Dermis blood vessel endothelial cell (primary cell): Measurements from ENCODE around the gene CA9. TPM values are rescaled to one million over a fixed set of nuclear protein-coding genes. Genes with fewer than 3 reads are reported as not detected.
A peak's percentile ranks its signal among the peaks of the same experiment; 100 is the strongest.

ENCODE experiments used
- DNase-seq: peaks from one replicate; pipeline ENCODE4 v3.0.0; 2010
- total RNA-seq: library from RNA; depleted of rRNA; stranded (reverse); fragments of >200 nt; gene quantifications from 2 replicates; pipeline ENCODE4 v1.2.3, GENCODE V29; 2014

Gene CA9
- total RNA-seq, 1 donor from 2014 or later, result not detected

DNA sequence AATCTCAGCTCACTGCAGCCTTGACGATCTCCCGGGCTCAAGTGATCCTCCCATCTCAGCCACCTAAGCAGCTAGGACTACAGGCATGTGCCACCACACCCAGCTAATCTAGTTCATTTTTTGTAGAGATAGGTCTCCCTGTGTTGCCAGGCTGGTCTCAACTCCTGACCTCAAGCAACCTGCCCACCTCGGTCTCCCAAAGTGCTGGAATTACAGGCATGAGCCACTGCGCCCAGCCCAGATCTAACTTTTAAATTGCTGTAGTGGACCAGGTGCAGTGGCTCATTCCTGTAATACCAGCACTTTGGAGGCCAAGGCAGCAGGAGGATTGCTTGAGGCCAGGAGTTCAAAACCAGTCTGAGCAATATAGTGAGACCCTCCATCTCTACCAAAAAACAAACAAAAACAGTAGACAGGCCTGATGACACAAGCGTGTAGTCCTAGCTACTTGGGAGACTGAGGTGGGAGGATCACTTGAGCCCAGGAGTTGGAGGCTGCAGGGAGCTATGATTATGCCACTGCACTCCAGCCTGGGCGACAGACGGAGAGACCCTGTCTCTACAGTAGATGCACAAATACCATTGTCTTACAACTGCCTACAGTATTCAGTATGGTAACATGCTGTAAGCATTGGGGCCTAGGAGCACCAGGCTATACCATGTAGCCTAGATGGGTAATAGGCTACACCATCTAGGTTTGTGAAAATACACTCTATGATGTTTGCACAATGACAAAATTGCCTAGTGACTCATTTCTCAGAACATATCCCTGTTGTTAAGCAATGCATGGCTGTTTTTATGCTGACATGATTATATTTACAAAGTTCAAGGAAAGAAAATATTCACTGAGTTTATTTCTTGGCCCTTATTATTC lies 21.5 kb upstream of the CA9 start:
- no peak for DNase-seq

DNA sequence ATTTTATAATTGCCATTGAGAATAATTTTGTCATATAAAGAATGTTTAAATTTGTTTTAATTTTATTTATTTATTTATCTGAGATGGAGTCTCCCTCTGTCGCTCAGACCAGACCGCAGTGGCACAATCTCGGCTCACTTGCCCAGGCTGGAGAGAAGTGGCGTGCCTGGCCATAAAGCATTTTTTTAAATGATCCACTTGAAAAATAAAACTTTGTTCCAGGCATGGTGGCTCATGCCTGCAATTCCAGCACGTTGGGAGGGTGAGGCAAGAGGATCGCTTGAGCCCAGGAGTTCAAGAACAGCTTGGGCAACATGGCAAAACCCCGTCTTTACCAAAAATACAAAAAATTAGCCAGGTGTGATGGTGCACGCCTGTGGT lies 20.9 kb upstream of the CA9 start:
- no peak for DNase-seq

DNA sequence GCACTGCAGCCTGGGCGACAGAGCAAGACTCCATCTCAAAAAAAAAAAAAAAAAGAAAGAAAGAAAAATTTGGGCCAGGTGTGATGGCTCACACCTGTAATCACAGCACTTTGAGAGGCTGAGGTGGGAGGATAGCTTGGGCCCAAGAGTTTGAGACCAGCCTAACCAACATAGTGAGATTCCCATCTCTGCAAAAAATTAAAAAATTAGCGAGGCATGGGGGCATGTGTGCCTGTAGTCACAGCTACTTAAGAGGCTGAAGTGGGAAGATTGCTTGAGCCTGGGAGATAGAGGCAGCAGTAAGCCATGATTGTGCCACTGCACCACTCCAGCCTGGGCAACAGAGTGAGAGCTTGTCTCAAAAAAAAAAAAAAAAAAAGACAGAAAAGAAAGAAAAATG lies 20.1 kb upstream of the CA9 start:
- DNase-seq, result no peak

DNA sequence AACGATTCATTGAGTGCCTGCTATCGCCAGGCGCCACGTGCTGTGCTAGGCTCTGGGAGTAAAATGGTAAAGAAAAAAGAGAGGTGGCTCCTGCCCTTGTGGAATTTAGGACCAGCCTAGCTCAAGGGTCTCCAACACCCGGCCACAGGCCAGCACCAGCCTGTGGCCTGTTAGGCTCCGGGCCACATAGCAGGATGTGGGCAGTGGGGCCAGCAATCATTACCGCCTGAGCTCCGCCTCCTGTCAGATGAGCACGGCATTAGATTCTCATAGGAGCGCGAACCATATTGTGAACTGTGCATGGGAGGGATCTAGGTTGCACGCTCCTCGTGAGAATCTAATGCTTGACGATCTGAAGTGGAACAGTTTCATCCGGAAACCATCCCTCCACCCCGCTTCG lies 17.4 kb upstream of the CA9 start:
- DNase-seq, result no peak

DNA sequence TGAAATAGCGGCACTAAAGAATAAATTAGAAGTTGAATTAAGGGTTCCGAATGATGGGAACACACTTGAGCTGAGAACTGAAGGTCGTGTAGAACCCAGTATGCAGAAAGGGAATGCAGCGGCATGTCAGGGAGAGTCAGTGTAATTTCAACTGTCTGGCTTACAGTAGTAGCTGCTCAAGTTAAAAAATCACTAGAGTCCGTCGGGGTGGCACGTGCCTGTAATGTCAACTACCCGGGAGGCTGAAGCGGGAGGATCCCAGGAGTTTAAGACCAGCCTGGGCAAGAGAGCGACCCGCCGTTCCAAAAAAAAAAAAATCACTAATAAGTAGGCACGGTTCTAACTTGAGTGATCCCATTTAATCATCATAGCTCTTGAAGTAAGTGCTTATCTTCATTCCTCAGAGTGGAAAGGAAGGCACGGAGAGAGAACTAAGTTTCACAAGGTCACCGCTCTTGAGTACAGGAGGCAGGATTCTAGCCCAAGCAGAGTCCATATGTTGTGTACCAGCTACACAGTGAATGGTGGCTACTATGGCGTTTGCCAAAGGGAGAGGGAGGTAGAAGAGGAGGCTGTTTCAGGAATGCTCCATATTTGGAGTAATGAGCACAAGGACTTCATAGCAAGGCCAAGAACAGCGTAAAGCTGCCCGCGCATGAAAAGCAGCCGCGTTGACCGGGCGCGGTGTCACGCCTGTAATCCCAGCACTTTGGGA lies 16.7 kb upstream of the CA9 start:
- DNase-seq, result no peak

DNA sequence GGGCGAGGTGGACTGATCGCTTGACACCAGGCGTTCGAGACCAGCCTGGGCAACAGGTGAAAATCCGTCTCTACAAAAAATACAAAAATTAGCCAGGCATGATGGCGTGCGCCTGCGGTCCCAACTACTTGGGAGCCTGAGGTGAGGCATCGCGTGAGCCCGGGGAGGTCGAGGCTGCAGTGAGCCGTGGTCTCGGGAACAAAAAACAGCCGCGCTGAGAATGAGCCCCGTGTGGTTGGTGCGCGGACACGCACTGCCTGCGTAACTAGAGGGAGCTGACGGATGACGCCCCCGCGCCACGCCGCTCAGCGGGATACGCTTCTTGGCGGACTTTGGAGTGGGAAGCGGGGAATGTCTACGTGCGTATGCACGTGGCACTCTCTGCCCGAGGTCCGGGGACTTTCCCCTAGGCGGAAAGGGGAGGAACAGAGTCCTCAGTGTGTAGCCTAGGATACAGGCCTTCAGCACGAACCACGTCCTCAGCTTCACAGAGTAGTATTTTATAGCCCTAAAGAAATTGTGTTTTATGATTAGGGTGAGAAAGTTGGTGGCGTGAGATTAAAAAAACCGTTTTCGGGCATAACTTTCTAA lies 16.1 kb upstream of the CA9 start, which contains the start of gene RMRP:
TSS of gene RMRP (minus strand) at position 474 of the 591 bp plus-strand sequence.
- DNase-seq, result peak; percentile 99

DNA sequence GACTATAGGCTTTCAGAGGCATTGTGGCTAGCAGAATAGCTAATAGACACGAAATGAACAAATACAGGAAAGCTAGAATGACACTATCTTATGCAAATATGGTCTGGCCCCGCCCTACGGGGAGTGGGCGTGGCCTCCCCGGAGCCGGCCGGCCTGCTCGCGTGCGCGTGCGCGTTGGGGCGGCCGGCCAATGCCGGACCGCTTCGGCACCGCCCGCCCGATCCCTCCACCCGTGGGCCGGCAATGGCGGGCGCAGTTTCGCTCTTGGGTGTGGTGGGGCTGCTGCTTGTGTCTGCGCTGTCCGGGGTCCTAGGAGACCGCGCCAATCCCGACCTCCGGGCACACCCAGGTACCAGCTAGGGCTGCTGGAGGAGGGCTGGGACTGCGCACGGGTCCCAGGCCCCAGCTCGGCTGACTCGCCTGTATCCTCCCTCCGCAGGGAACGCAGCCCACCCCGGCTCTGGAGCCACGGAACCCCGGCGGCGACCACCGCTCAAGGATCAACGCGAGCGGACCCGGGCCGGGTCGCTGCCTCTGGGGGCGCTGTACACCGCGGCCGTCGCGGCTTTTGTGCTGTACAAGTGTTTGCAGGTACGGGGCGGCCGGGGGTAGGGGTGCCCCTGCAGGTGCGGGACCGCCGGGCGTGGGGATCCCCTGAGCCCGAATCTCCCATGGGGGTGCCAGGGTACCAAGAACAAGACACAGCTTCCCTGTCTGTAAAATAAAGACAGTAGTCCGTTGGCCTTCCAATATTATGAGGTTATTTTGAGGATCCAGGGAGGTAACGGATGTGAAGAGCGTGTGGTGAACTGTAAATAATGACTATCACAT lies 15.4 kb upstream of the CA9 start, which contains the start of gene CCDC107:
TSS of gene CCDC107 (plus strand) at position 156 of the 831 bp plus-strand sequence. CDS start at position 244, 88 bp downstream.
- peak; percentile 89 for DNase-seq

DNA sequence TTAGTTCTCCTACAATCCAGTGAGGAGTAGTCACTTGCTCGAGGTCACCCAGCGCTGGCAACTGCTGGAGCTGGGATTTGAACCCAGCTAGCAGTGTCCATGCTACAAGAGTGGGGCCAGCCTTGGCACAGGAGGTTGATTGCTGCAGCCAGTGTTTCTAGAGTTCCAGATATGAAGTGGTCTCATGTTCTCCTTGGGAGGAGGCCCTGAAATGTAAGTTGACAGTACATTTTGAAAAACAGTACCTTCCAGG lies 14.8 kb upstream of the CA9 start:
- peak; percentile 58 for DNase-seq

DNA sequence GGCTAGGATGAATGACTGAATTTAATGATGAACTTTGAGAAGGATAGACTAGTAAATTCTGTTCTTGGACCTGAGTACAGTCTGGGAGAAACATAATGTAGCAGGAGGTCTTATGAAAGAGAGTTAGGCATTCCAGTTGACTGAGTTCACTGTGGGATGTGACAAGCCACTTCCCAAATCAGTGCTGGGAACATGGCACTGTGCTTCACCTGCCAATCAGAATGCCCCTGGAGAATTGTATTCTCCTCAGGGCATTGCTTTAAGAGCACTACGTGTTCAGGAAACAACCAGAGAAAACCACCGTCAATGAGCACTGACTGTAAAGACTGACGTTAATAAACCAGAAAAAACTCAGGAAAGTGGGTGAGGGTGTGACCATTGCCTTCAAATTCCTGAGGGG lies 14.4 kb upstream of the CA9 start:
- peak; percentile 38 for DNase-seq

DNA sequence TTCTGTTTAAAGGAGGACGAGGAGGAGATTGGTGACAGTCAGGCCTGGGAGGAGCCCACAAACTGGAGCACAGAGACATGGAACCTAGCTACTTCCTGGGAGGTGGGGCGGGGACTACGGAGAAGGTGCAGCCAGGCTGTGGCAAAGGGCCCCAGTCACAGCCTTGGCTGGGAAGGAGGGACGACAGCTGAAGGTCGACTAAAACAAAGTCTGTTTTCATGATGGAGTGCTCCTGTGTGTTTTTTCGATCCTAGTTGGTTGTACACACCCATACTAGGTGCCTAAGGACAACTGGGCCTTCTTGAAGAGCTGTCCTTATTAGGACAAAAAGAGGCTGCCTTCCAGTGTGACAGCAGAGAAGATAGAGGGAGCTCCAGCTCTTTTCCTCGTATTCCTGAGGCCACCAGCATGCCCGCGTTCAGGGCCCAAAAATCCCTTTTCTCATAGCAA lies 12.7 kb upstream of the CA9 start:
- peak; percentile 30 for DNase-seq

DNA sequence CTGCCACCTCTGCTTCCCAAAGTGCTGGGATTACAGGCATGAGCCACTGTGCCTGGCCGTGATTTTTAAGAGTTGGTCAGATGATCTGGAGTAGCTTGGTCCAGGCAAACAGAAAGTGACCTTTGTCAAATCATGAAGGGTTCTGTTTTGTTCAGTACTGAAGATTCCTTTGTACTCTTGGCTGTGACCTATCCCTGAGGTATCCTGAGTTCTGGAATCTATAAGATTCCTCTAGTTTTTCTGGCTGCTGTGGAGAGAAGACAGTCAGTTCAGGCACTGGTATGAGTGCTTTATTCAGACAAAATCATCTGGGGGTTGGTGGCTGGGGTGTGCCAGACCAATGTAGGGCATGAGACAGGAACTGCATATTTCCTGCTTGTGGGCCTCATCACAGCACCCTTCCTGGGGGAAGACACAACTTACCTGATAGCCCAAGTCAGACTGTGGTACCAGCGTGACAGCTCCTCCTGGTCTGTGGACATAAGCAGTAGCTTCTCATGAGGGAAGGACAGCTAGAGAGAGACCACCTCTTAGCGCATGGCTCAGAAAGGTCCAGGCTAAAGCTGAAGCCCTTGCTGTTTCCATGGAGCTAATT lies 11.9 kb upstream of the CA9 start:
- DNase-seq, result no peak

DNA sequence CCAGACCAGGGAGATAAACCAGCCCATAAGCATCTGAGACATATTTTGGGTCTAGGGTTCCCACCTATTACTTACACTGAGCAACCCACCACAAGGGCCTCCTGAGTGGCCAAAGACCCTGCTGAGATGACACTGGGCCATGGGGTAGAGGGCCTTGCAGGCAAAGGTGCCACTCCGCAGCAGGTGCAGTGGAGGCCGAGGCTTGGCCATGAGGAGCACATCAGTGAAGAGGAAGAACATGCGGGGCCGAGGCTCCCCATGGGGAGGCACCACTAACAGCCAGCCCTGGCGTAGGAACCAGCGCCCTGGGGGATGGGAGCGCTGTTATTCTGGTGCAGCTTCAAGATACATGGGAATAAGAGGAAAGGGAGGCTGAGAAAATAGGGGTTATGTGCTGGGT lies 11.3 kb upstream of the CA9 start:
- no peak for DNase-seq

DNA sequence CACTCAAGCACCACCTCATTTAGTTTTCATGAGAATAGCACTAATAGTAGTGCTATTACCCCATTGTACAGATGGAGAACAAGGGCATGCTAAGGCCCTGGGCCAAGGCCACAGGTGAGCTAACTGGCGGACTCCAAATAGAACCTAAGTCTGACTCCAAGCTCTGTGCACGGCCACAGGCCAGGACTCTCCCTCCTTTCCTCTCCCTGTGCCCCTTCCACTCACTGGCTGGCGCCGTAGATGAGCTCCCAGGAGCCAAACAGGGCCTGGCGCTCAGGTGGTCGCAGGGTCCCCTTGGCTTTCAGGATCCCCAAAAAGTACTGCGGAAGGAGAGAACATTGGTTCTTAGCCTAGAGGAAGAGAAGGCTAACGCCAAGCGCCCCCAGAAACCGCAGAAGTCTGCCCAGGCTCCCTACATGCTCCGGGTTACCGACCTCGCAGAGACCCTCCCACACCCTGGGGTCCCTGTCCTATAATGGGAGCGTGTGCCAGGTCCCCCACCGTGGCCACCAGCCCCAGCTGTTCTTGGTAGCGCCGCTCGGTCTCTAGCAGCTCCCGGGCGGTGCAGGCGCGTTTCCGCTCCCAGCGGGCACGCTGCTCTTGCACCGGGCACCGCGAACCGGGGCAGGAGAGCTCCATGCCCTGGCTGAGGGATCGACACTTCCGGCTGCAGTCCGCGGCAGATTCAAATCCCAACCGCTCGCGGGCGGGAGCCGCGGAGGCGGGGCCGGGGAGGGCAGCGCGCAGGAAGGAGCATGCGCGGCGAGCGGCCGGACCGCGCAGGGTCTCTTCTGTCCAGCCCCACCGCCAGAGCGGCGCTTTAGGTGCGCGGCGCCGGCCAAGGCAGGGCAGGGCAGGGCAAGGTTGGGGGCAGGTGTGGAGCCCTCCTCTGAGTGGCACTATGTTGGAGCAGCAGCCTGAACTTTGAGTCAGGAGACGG lies 8.9 kb upstream of the CA9 start, which contains the start of gene ARHGEF39:
TSS of gene ARHGEF39 (minus strand) at position 665 of the 940 bp plus-strand sequence. CDS start at position 639, 26 bp downstream.
- peak; percentile 81 for DNase-seq

DNA sequence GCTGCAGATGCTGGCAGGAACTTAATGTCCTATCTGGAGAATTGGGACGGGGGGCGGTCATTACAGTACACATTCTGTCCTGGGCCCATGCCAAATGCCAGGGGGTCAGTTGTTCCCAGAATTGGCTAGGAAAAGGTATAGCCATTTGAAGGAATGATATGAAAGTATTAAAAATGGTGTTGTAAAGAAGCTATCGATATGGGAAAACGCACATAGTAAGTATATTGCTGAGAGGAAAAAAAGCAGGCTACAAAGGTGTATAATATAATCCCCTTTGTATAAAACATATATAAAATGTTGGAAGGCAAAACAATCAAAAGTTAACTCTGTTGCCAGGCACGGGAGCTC lies 8.3 kb upstream of the CA9 start:
- no peak for DNase-seq

DNA sequence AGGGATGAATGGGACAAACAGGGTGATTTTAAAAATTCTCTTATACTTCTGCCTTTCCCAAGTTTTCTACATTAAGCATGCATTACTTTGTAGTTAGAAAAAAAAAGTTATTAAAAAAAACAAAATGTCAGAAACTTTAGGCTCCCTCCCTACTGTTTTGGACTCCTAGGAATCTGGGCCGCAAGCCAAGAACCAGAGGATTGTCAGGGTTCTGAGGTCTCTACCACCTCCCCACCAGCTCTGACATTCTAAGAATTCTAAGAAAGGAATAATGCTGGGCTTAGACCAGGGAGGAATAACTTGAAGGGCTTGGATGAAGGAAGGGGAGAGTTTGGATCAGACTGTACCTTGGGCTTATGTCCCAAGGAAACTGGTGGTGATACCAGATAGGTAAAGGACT lies 7.7 kb upstream of the CA9 start:
- DNase-seq, result no peak

DNA sequence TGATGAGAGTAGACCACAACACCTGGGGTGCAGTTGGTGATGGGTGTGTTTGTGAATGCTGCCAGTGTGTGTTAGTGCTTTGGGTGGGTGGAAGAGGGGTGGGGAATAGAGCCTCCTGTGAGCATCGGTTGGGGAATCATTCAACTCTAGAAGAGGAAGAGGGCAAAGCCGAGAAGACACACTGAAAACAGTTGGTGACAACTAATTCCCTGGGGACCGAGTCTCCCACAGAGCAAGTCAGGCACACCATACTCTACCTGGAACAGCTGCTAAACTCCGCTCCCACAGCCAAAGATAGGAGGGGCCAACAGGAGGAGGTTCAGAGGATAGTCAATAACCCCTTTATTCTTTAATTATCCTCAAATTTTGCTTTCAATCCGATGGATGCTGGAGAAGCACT lies 7.2 kb upstream of the CA9 start:
- no peak for DNase-seq

DNA sequence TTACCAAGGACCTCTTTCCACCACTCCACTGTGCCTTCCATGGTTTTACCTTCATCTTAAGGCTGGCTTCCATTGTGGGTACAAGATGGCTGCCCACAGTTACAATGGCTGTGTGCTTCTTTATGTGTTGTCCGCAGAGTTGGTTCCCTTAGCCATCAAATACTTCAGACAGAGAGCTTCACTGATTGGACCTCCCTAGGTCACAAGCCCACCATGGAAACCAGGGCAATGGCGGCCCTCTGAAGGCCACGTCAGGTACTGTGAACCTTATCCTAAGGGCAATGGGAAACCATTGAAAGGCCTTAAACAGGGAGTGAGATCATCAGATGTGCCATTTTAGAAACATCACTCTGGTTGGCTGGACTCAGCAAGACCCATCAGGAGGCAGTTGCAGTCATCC lies 5.8 kb upstream of the CA9 start:
- DNase-seq, result no peak

DNA sequence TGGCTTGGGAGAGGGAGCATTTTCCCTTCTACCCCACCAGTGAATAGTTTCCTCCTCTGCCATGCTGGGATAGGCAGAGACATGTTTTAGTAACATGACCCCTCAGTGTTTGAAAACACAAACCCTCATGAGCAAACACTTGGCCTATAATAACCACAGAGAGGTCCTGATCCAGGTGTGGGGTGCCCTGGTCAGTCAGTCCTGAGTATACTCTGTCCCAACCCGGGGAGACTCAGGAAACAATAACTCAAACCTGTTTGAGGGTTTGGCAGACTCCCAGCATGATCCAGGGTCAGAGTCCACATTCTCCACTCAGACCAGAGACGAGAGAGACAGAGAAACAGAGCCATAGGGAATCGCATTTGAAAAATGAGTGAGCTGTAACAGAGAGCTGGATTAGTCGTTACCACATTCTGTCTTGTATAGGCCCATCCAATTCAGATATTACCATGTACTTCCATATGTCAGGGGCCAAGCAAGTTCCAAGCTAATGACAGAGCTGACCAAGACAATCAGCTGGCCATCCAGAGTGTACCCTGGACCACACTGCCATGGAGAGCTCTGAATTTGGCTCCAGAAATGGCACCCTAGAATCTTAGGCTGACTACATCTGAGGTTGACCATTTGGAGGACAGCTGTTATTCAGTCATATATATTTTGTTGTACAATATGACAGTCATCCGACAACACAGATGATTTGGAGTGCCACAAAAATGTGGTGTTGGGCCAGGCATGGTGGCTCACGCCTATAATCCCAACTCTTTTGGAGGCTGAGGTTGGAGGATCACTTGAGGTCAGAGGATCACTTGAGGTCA lies 4.2 kb upstream of the CA9 start:
- no peak for DNase-seq

DNA sequence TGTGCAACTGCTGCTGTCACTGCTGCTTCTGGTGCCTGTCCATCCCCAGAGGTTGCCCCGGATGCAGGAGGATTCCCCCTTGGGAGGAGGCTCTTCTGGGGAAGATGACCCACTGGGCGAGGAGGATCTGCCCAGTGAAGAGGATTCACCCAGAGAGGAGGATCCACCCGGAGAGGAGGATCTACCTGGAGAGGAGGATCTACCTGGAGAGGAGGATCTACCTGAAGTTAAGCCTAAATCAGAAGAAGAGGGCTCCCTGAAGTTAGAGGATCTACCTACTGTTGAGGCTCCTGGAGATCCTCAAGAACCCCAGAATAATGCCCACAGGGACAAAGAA lies 265 bp downstream of the CA9 start:
- DNase-seq, result no peak

DNA sequence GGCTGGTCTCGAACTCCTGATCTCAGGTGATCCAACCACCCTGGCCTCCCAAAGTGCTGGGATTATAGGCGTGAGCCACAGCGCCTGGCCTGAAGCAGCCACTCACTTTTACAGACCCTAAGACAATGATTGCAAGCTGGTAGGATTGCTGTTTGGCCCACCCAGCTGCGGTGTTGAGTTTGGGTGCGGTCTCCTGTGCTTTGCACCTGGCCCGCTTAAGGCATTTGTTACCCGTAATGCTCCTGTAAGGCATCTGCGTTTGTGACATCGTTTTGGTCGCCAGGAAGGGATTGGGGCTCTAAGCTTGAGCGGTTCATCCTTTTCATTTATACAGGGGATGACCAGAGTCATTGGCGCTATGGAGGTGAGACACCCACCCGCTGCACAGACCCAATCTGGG lies 1.5 kb downstream of the CA9 start:
- no peak for DNase-seq
